Measurements from ENCODE around the gene MED13L.

GRCh38 chr12:116060764-116061163, 216.7 kb downstream of the MED13L start:
- TF ChIP-seq CTCF (IDR thresholded peaks at IDR 0.05) = no peak
- TF ChIP-seq POLR2A (IDR thresholded peaks at IDR 0.05) = no peak

Data from heart left ventricle (tissue), 13 donors.